Stimulated activated CD4-positive, alpha-beta T cell treated with anti-CD3 and anti-CD28 coated beads, Interleukin-1b, Interleukin-23, amount 100 ng/mL, for 24 hours (primary cell): Measurements from ENCODE around the gene HSPD1.

Source experiments
- DNase-seq, 4 experiments: peaks; one replicate each; pipeline ENCODE4 v3.0.0-alpha.2; 2020; ENCODE audit warnings: low read depth in 4 of 4, low spot score in 1 of 4

HSPD1 gene

GRCh38 chr2:197499594-197500502 lies at the start of gene HSPD1, which contains the start of gene HSPE1:
TSS of gene HSPD1 (minus strand) at chr2:197499840. CDS start at chr2:197498848, 992 bp downstream.
TSS of gene HSPE1 (plus strand) at chr2:197500379. CDS start at chr2:197500437, 58 bp downstream.
- DNase-seq, result peak; percentile 92 to 98 (median 97)

DNA sequence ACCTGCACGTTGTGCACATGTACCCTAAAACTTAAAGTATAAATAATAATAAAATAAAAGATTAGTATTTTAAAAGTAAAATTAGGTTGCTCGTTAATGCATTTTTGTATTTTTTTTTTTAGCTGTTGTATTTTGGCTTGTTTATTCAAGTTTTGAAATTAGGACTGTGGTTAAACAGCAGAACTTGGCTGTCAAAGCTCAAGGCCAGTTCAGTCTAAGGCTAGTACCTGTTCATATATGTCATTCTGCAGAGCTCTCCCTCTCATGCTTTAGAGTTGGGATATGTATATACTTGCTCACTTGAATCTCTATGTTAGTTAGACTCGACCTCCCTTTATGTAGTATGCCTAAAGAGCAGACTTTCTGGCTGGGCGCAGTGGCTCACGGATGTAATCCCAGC lies 48.9 kb upstream of the HSPD1 start:
- DNase-seq, result no peak

- no peak for DNase-seq
Measured at GRCh38 chr2:197547163-197547900, 47.7 kb upstream of the HSPD1 start.

- no peak for DNase-seq
Measured at GRCh38 chr2:197543206-197543605, 43.6 kb upstream of the HSPD1 start.

DNA sequence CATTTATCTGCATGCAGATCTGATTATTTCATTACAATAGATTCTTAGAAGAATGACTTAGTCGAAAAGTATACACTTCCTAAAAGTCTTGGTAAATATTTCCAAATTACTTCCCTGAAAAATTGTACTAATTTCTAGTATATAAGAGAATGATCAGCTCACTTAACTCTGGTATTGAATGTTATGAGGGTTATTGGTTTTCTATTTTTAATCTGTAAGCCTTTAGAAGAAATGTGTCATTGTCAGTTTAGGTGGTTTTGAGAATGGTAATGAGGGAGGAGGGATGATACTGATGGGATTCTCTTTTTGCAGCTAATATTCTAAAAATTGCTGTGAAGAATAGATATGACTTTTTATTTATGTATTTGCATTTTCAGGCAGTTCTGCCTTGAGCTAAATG lies 40.1 kb upstream of the HSPD1 start:
- no peak for DNase-seq

DNA sequence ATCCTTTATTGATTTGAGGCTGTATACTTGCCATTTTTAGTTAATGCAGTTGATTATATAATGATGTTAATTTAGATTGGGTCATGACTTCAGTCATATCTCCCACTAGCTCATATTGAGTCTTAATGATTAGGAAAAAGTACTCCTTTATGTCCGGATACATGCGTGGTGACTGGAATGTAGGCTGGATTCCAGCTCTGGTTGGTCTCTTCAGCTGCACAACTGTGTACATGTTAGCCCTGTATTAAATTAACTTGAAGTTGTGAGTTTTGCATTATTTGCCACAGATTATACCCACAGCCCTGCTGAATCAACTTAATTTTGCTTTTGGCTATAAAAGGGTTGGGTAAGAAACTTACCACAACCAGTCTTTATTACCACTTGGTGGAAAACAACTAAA lies 38.8 kb upstream of the HSPD1 start:
- no peak for DNase-seq

DNA sequence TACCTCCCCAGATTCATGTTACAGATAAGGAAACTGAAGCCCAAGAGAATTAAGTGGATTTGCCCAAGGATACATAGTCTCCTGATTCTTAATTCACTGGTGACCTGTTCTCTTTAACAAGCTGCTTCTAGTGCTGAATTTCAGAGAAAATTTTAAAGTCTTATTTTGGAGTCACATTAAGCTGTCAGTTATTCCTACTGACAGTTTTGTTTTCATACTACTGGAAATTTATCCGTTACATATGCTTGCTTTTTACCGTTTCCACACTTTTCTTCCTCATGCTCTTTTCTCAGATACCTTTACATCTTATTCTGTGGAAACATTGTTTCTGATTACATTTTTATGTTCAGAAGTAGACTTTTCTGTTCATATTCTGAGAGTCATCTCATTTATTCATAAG lies 17.5 kb upstream of the HSPD1 start:
- DNase-seq, result no peak

GRCh38 chr2:197516393-197516761 lies 16.7 kb upstream of the HSPD1 start:
- no peak for DNase-seq

- peak; percentile 82 to 90 (median 89) for DNase-seq
Measured at GRCh38 chr2:197515739-197516392, 16.2 kb upstream of the HSPD1 start, which contains the start of gene MOB4. TSS of gene MOB4 (plus strand) at chr2:197516066. CDS start at chr2:197516087, 21 bp downstream.

DNA sequence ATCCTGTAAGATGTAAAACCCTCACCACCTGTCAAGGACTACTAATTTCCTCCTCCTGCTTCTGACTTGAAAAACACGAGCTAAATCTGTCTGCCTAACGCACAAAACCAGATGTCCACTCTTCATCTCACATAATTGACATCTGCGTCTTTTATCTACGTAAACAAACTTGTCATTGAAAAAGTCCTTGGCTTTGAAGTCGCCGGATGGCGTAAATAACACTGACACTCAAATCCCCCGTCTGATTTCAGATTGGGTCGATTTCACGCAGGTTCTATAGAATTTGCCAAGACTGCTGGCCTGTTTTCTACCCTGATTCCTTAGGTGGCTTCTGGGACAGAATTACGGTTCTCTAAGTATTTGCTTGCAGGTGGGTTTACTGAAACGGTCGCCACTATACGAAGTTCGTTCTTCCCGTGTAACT lies 15.7 kb upstream of the HSPD1 start:
- DNase-seq, result no peak

DNA sequence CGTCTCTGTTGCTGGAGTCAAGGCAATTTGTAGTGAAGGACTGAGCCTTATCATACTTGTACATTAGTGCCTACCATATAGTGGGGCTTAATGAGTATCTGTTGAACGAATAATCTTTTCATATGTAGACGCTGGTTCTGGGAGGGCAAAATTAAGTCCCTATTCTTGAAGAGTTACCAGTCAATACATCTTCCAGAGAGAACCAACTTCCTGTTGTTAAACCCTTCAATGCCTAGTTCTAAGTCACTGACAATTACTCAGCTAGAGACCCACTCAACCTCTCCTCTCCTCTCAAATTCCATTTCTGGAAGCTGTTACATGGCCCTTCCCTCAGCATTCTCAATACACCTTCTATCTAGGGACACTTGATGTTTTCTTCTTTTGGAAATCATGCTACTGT lies 15.1 kb upstream of the HSPD1 start:
- DNase-seq, result no peak

- DNase-seq, result no peak
Measured at GRCh38 chr2:197513915-197514314, 14.3 kb upstream of the HSPD1 start.

DNA sequence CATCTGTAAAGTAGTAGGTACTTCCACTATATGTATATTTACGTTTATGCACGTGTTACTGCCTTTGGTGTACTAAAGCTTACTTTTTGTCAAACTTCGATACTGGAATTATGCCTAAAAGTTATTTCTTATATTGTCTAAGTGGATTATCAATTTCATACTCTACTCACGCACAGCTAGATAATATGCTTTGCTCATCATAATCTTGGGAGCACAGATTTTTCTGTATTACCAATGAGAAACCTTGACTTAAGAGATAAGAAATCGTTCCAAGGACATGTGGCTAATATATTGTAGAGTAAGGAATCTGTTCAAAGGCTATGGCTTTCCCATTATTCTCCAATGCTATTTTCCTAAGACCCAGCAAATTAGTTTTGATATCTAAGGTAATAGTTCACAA lies 7.0 kb upstream of the HSPD1 start:
- DNase-seq, result no peak

GRCh38 chr2:197504512-197504911 lies 4.9 kb upstream of the HSPD1 start:
- DNase-seq, result no peak

DNA sequence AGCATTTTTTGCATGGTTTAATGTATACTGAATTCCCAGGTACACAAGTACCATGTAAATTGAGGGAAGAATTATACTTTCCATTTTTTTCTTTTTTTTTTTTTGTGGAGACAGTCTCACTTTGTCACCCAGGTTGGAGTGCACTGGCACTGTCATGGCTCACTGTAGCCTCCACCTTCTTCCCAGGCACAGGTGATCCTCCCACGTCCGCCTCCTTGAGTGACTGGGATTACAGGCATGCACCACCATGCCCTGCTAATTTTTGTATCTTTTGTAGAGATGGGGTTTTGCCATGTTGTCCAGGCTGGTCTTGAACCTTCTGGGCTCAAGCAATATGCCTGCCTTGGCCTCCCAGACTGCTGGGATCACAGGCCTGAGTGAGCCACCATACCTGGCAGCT lies 4.4 kb upstream of the HSPD1 start:
- DNase-seq, result no peak

- DNase-seq, result no peak
Measured at GRCh38 chr2:197502685-197503084, 3.0 kb upstream of the HSPD1 start.

DNA sequence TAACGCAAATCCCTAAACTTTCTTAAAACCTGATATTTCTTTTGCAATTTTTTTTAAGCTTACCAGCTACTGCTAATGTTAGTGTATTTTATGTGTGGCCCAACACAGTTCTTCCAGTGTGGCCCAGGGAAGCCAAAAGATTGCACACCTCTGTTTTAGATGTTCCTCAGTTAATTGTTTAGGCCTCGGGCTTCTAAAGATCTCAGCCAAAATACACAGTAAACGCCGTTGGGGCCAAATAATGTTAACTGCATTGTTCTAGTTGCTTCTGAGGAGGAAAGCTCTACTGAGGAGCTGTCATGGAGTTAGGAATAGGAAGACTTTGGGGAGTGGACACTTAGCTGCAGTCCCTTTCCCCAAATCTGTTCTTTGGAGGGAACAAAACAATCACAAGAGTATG lies 2.6 kb upstream of the HSPD1 start:
- DNase-seq, result no peak

DNA sequence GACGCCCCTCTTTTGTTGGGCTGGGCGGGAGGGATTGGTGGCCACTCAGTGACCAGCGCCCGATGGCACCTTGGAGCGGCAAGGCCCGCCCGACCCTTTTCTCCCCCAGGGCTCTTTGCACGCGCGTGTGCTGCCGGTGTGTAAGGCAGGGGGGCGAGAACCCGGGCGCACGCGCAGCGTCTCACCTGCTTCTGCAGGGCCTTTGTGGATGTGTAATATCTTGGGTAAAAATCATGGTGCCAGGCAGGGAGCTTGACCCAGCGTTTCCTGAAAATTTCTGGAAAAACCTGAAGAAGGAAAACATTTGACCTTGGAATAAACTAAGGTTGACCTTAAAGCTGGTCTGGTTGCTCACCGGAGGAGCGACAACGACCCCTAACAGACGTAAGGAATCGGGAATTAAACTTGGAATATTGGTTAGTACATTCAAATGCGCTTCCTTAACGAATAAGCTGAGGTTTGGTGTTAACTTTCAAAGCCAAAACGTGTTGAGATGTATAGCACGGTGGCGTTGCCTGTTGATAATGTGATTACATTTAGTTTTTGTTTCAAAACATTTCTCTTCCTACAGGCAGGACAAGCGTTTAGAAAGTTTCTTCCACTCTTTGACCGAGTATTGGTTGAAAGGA lies 977 bp upstream of the HSPD1 start:
- DNase-seq, result no peak

- DNase-seq, result peak in 3 of 4 experiments; percentile 26 to 38 (median 30)
Measured at GRCh38 chr2:197498937-197499593, 575 bp downstream of the HSPD1 start.

GRCh38 chr2:197498235-197498936 lies 1.3 kb downstream of the HSPD1 start:
- no peak for DNase-seq
